Measurements from ENCODE around the gene EXD1. TPM values are rescaled to one million over a fixed set of nuclear protein-coding genes. Genes with fewer than 3 reads are reported as not detected.

Gene EXD1
- total RNA-seq, 2 donors from 2014 or later: not detected

DNA sequence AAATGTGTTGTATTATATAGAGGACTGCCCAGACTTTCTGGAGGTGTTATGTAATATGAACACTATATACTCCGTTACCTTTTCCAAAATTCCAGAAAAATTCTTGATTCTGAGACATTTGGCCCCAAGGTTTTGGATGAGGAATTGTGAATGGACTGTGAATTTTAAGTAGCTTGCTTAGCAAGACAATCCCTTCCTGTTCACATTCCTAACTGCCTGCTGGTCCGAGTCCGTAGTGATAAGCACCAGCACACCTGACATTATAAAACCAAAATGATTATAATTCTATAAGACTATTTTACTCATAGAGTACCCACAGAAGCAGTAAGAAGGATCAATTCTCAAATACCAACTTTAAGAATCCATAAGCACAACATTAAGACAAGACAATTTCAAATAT, 11.2 kb downstream of the EXD1 start:
- Histone ChIP-seq H3K27me3 (no peaks in the 10 kb centered on the region), H3K27ac (no peak overlapping the region), H3K4me3 (no peak overlapping the region), H3K36me3 (no peaks in the 10 kb centered on the region), H3K9ac (ENCODE audit: low read depth in 2 of 2, low read length in 2 of 2) (no peak overlapping the region), H3K4me1 (no peaks in the 10 kb centered on the region), H3K9me3 (no peaks in the 10 kb centered on the region)
- DNase-seq: no peak
- intact Hi-C loops (cut with DNase I): no loop called here
- TF ChIP-seq, protein P1, sequence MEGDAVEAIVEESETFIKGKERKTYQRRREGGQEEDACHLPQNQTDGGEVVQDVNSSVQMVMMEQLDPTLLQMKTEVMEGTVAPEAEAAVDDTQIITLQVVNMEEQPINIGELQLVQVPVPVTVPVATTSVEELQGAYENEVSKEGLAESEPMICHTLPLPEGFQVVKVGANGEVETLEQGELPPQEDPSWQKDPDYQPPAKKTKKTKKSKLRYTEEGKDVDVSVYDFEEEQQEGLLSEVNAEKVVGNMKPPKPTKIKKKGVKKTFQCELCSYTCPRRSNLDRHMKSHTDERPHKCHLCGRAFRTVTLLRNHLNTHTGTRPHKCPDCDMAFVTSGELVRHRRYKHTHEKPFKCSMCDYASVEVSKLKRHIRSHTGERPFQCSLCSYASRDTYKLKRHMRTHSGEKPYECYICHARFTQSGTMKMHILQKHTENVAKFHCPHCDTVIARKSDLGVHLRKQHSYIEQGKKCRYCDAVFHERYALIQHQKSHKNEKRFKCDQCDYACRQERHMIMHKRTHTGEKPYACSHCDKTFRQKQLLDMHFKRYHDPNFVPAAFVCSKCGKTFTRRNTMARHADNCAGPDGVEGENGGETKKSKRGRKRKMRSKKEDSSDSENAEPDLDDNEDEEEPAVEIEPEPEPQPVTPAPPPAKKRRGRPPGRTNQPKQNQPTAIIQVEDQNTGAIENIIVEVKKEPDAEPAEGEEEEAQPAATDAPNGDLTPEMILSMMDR (IDR thresholded peaks at IDR 0.05): no peak

DNA sequence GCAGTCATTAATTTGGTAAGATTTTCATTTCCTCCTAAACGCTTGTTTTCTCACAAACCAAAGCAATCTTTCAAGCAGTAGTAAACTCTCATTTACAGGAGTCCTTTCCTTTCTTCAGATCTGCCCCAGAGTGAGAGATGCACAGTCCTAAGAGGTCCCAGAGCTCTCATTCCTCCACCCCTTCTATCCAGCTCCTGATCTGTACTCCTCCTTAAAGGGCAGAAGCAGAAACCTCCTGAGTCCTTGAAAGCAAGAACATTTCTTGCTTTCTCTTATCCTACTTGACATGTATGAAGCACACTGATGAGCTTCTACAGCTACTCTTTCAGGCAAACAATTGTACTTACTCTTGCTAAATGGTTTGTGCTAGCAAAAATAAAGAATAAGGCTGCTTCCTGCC, 11.7 kb downstream of the EXD1 start:
- Histone ChIP-seq H3K4me1 (no peaks in the 10 kb centered on the region), H3K9ac (ENCODE audit: low read depth in 2 of 2, low read length in 2 of 2) (no peak overlapping the region), H3K9me3 (no peaks in the 10 kb centered on the region), H3K4me3 (no peak overlapping the region), H3K27me3 (no peaks in the 10 kb centered on the region), H3K36me3 (no peaks in the 10 kb centered on the region), H3K27ac (no peak overlapping the region)
- intact Hi-C loops (cut with DNase I): no loop called here
- TF ChIP-seq, protein P1 (IDR thresholded peaks at IDR 0.05): no peak
- DNase-seq: no peak

DNA sequence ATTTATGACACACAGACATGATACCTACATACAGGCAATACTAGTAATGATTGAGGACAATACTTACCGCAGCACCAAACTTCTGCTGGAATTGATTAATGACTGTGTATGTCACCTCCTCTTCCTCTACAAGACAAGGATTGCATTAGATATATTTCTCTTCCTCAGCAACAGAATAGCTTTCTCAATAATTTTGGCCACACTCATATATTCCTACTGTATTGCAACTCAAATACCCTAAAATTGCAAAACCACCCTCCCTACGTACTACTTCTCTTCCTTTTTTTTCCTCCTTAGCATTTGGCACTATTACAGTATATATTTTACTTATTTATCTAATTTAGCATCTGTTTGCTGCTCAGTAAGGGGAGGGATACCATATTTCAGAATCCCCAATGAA, 14.8 kb downstream of the EXD1 start:
- H3K36me3 ChIP-seq: no peaks in the 10 kb centered on the region
- DNase-seq: no peak
- no peak overlapping the region for H3K4me3 ChIP-seq
- intact Hi-C loops (cut with DNase I): no loop called here
- H3K4me1 ChIP-seq: no peaks in the 10 kb centered on the region
- no peak overlapping the region for H3K9ac ChIP-seq (ENCODE audit: low read depth in 2 of 2, low read length in 2 of 2)
- H3K27ac ChIP-seq: no peak overlapping the region
- no peaks in the 10 kb centered on the region for H3K27me3 ChIP-seq
- TF ChIP-seq, protein P1 (IDR thresholded peaks at IDR 0.05): no peak
- H3K9me3 ChIP-seq: no peaks in the 10 kb centered on the region

DNA sequence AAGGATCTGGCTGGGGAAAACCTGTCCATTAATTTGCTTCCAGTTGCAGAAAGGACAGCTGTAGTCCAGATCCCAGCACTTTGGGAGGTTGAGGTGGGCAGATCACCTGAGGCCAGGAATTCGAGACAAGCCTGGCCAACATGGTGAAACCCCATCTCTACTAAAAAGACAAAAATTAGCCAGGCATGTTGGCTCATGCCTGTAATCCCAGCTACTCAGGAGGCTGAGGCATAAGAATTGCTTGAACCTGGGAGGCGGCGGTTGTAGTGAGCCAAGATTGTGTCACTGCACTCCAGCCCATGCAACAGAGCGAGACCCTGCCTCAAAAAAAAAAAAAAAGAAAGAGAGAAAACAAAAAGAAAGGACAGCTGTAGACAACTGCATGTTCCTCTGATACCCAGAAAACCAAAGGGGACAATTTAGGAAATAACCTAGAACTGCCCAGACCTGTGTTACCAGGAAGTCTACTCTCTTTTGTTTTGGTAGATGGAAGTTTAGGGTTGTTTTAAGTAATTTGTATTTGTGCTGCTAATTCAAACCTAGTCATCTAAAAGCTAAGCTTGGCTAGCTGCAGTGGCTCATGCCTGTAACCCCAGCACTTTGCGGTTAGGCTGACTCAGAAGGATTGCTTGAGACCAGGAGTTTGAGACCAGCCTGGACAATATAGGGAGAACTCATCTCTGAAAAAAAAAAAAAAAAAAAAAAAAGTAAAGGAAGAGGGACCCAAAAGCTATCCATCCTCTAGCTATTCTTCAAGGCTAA, 22.7 kb downstream of the EXD1 start:
- Histone ChIP-seq H3K9ac (ENCODE audit: low read depth in 2 of 2, low read length in 2 of 2) (no peak overlapping the region), H3K27me3 (no peaks in the 10 kb centered on the region), H3K27ac (no peak overlapping the region), H3K4me3 (no peak overlapping the region), H3K36me3 (no peaks in the 10 kb centered on the region), H3K4me1 (no peaks in the 10 kb centered on the region), H3K9me3 (no peaks in the 10 kb centered on the region)
- no peak for DNase-seq
- intact Hi-C loops (cut with DNase I): no loop called here
- TF ChIP-seq, protein P1 (IDR thresholded peaks at IDR 0.05): no peak

DNA sequence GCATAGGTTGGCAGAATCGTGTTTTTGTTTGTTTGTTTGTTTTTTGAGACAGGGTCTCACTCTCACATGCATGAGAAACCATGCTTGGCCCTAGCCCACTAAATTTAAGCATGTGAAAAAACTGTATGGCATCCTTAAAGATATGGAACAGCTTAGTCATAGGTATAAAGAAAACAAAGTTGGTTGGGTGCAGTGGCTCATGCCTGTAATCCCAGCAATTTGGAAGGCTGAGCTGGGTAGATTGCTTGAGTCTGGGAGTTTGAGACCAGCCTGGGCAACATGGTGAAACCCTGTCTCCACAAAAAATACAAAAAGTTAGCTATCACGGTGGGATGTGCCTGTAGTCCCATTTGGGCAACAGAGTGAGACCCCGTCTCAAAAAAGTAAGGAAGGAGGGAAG, 25.2 kb downstream of the EXD1 start:
- Histone ChIP-seq H3K36me3 (no peaks in the 10 kb centered on the region), H3K27me3 (no peaks in the 10 kb centered on the region), H3K27ac (no peak overlapping the region), H3K4me3 (no peak overlapping the region), H3K9ac (ENCODE audit: low read depth in 2 of 2, low read length in 2 of 2) (no peak overlapping the region), H3K9me3 (no peaks in the 10 kb centered on the region), H3K4me1 (no peaks in the 10 kb centered on the region)
- TF ChIP-seq, protein P1 (IDR thresholded peaks at IDR 0.05): no peak
- no peak for DNase-seq
- intact Hi-C loops (cut with DNase I): no loop called here
